Measurements from ENCODE around the gene DCC. TPM values are rescaled to one million over a fixed set of nuclear protein-coding genes. Genes with fewer than 3 reads are reported as not detected.

The DCC gene
- polyA plus RNA-seq, 1 donor, result 0.58 TPM

DNA sequence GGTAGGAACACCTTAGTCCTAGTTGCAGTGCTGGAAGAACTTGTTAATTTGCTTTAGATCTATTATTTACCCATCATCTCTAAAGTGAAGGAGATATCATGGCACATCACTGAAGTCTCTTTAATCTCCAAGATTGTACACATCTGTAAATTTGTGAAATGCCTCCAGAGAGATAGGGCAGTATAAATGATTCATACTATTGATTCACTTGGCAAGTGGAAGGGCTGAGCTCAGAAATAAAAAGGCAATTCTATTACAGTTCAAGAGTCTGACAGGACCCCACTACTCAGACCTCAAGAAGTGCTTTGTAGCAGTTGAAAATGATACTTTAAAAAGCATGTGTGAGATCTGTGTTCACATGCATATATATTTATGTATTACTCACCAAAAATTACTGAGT, 489.3 kb downstream of the DCC start:
- DNase-seq, result no peak
- Histone ChIP-seq H3K27ac (ENCODE audit: low read length) (no peak overlapping the region), H3K9me3 (ENCODE audit: control insufficient read depth, low read depth, low read length) (no peaks in the 10 kb centered on the region), H3K4me3 (ENCODE audit: low read length) (no peak overlapping the region), H3K36me3 (ENCODE audit: control insufficient read depth, insufficient read depth, low read length) (no peaks in the 10 kb centered on the region), H3K4me1 (ENCODE audit: control insufficient read depth, insufficient read depth, low read length) (no peaks in the 10 kb centered on the region), H3K27me3 (ENCODE audit: control insufficient read depth, insufficient read depth, low read length) (no peaks in the 10 kb centered on the region)

DNA sequence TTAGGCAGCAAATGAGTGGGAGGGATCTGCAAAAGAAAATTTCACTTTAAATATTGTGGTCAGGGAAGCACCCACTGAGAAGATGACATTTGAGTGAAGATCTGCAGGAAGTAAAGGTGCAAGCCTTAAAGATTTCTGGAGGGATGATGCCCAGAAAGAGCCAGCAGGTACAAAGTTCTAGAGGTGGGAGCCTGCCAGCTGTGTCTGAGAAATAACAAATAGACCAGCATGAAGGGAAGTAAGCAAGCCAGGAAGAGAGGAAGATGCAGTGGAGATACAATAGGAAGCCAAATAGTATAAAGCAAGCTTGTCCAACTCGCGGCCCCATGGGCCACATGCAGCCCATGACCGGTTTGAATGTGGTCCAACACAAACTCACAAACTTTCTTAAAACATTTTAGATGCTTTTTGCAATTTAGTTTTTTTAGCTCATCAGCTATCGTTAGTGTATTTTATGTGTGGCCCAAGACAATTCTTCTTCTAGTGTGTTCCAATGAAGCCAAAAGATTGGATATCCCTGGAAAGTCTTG, 489.9 kb downstream of the DCC start:
- no peak for DNase-seq
- WGBS (ENCODE audit: insufficient coverage, low lambda C conversion rate), result no CpG with 5 or more reads among the region's 4 CpGs
- H3K4me1 ChIP-seq (ENCODE audit: control insufficient read depth, insufficient read depth, low read length), result no peaks in the 10 kb centered on the region
- H3K4me3 ChIP-seq (ENCODE audit: low read length), result no peak overlapping the region
- H3K27me3 ChIP-seq (ENCODE audit: control insufficient read depth, insufficient read depth, low read length), result no peaks in the 10 kb centered on the region
- no peaks in the 10 kb centered on the region for H3K36me3 ChIP-seq (ENCODE audit: control insufficient read depth, insufficient read depth, low read length)
- H3K27ac ChIP-seq (ENCODE audit: low read length), result no peak overlapping the region
- H3K9me3 ChIP-seq (ENCODE audit: control insufficient read depth, low read depth, low read length), result no peaks in the 10 kb centered on the region

DNA sequence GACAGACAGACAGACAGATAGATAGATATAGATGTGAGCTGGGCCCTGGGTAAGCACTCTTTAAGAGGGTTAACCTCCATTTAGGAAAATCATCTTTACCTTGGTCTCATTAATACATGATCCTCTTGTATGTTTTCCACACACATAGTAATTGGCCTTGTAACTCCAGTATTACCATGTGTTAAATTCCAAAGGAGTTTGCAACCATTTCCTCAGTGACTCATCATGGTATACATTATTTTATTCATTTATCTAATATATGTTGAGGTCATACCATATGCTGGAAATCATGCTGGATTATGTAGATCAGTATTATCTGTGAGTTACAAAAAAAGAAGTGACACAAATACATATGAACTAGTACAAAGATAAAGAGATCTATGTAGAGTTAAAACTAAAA, 504.3 kb downstream of the DCC start:
- H3K36me3 ChIP-seq (ENCODE audit: control insufficient read depth, insufficient read depth, low read length), result no peaks in the 10 kb centered on the region
- H3K4me1 ChIP-seq (ENCODE audit: control insufficient read depth, insufficient read depth, low read length), result no peaks in the 10 kb centered on the region
- DNase-seq, result no peak
- no peaks in the 10 kb centered on the region for H3K9me3 ChIP-seq (ENCODE audit: control insufficient read depth, low read depth, low read length)
- no peaks in the 10 kb centered on the region for H3K27me3 ChIP-seq (ENCODE audit: control insufficient read depth, insufficient read depth, low read length)
- no peak overlapping the region for H3K4me3 ChIP-seq (ENCODE audit: low read length)
- no peak overlapping the region for H3K27ac ChIP-seq (ENCODE audit: low read length)

- no peak for DNase-seq
- Histone ChIP-seq H3K9me3 (ENCODE audit: control insufficient read depth, low read depth, low read length) (no peaks in the 10 kb centered on the region), H3K4me1 (ENCODE audit: control insufficient read depth, insufficient read depth, low read length) (no peaks in the 10 kb centered on the region), H3K27me3 (ENCODE audit: control insufficient read depth, insufficient read depth, low read length) (no peaks in the 10 kb centered on the region), H3K27ac (ENCODE audit: low read length) (no peak overlapping the region), H3K36me3 (ENCODE audit: control insufficient read depth, insufficient read depth, low read length) (no peaks in the 10 kb centered on the region), H3K4me3 (ENCODE audit: low read length) (no peak overlapping the region)
- WGBS (ENCODE audit: insufficient coverage, low lambda C conversion rate), result no CpG with 5 or more reads among the region's 2 CpGs
Measured at GRCh38 chr18:52845036-52845435, 505.0 kb downstream of the DCC start.

DNA sequence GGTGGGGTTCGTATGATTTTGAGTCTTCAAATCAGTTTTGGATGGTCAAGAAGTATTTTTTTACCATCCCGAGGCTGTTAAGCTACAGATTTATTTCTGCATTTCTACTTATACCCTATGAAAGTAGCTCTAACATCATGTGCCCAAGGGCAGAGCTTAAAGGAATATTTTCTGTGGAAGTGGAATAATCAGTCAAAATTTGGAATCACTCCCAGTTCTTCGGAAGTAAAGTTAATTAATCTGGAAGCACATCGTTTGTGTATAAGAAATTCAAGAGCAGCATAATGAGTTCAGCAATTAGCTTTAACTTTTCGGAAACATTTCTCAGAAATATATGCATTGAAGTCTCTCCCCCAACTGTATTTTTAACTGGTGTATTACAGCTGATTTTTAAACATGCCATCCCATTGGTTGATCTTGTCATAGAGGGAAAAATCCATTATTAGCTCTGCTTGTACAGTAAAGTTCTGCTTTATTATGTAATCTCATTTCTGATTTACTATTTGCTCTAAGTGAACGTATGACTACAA, 510.1 kb downstream of the DCC start:
- H3K9me3 ChIP-seq (ENCODE audit: control insufficient read depth, low read depth, low read length), result no peaks in the 10 kb centered on the region
- no peak for DNase-seq
- WGBS (ENCODE audit: insufficient coverage, low lambda C conversion rate), result 81% methylated on average over 2 of the region's 6 CpGs
- H3K4me1 ChIP-seq (ENCODE audit: control insufficient read depth, insufficient read depth, low read length), result no peaks in the 10 kb centered on the region
- H3K36me3 ChIP-seq (ENCODE audit: control insufficient read depth, insufficient read depth, low read length), result no peaks in the 10 kb centered on the region
- H3K27ac ChIP-seq (ENCODE audit: low read length), result no peak overlapping the region
- H3K27me3 ChIP-seq (ENCODE audit: control insufficient read depth, insufficient read depth, low read length), result no peaks in the 10 kb centered on the region
- H3K4me3 ChIP-seq (ENCODE audit: low read length), result no peak overlapping the region

- Histone ChIP-seq H3K27me3 (ENCODE audit: control insufficient read depth, insufficient read depth, low read length) (no peaks in the 10 kb centered on the region), H3K27ac (ENCODE audit: low read length) (no peak overlapping the region), H3K36me3 (ENCODE audit: control insufficient read depth, insufficient read depth, low read length) (no peaks in the 10 kb centered on the region), H3K9me3 (ENCODE audit: control insufficient read depth, low read depth, low read length) (no peaks in the 10 kb centered on the region), H3K4me1 (ENCODE audit: control insufficient read depth, insufficient read depth, low read length) (no peaks in the 10 kb centered on the region), H3K4me3 (ENCODE audit: low read length) (no peak overlapping the region)
- WGBS (ENCODE audit: insufficient coverage, low lambda C conversion rate), result no CpG with 5 or more reads among the region's 3 CpGs
- no peak for DNase-seq
Measured at GRCh38 chr18:52861558-52861957, 521.6 kb downstream of the DCC start.

- peaks cover 2% of the 10 kb centered on the region for H3K9me3 ChIP-seq (ENCODE audit: control insufficient read depth, low read depth, low read length)
- no peak overlapping the region for H3K4me3 ChIP-seq (ENCODE audit: low read length)
- H3K36me3 ChIP-seq (ENCODE audit: control insufficient read depth, insufficient read depth, low read length), result no peaks in the 10 kb centered on the region
- peak in 1 of 2 donors; percentile 13 for DNase-seq
- no CpG with 5 or more reads among the region's 9 CpGs for WGBS (ENCODE audit: insufficient coverage, low lambda C conversion rate)
- no peaks in the 10 kb centered on the region for H3K27me3 ChIP-seq (ENCODE audit: control insufficient read depth, insufficient read depth, low read length)
- no peaks in the 10 kb centered on the region for H3K4me1 ChIP-seq (ENCODE audit: control insufficient read depth, insufficient read depth, low read length)
- no peak overlapping the region for H3K27ac ChIP-seq (ENCODE audit: low read length)
Measured at GRCh38 chr18:52869349-52869923, 529.4 kb downstream of the DCC start.

DNA sequence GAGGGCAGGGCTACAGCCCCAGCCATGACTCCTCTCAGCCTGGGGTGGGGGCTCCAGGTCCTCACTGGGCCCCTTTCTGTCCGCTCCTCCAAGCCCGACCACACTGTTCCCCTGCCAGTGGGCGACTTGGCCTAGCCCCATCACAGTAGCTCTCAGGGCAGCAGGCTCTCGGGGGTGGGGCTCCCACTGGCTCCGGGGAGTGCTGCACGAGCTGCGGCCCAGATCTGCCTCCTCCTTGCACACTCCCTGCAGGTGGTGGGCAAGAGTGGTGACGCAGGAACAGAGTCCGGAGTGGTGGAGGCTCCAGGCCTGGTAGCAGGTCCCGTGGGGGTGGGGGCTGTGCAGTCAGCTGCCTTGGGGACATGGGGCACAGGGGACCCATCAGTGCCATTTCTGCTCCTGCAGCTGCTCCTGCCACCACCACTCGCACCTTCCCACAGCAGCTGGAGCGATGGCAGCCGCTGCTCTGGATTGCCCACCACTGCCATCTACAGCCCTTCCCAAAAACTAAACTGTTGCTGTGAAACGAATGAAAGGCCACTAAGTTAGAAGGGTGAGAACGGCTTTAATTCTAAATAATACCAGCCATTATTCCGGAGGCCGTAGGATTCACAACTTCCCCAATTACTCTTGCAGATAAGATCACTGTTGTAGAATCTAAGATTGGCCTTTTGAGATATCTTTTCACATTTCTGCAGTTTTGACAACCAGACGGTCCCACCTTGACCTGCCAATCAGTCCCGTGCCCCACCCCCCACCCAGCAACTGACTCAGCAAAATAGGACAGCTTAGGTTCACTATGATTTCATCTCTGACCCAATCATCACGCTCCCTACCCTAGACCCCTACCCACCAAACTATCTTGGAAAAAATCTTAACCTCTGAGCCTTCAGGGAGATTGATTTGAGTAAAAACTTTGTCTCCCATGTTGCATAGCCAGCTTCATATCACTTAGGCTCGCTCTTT, 530.2 kb downstream of the DCC start:
- 73% methylated on average over 3 of the region's 21 CpGs for WGBS (ENCODE audit: insufficient coverage, low lambda C conversion rate)
- Histone ChIP-seq H3K4me1 (ENCODE audit: control insufficient read depth, insufficient read depth, low read length) (no peaks in the 10 kb centered on the region), H3K27ac (ENCODE audit: low read length) (no peak overlapping the region), H3K4me3 (ENCODE audit: low read length) (no peak overlapping the region), H3K9me3 (ENCODE audit: control insufficient read depth, low read depth, low read length) (peaks cover 2% of the 10 kb centered on the region), H3K36me3 (ENCODE audit: control insufficient read depth, insufficient read depth, low read length) (no peaks in the 10 kb centered on the region), H3K27me3 (ENCODE audit: control insufficient read depth, insufficient read depth, low read length) (no peaks in the 10 kb centered on the region)
- peak in 1 of 2 donors; percentile 13 for DNase-seq

DNA sequence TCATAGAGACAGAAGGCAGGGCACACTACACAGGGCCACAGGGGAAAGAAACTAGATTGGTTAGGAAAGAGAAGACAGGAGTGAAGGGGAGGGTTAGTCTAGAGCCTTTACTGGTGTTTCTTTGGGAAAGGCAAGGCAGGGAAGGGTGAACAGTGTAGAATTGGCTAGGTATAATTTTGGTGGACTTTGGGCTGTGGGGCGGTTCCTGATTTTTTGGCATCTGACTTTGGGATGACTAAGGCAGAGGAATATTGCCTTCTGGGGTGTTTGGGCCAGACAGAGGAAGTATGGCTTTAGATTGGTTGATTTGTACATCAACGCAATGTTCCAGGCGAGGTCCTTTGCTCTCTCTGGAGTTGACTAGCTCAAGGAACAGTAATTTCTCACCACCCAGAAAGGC, 534.8 kb downstream of the DCC start:
- no CpG with 5 or more reads among the region's 3 CpGs for WGBS (ENCODE audit: insufficient coverage, low lambda C conversion rate)
- H3K27ac ChIP-seq (ENCODE audit: low read length), result no peak overlapping the region
- no peak overlapping the region for H3K4me3 ChIP-seq (ENCODE audit: low read length)
- H3K4me1 ChIP-seq (ENCODE audit: control insufficient read depth, insufficient read depth, low read length), result no peaks in the 10 kb centered on the region
- peaks cover 2% of the 10 kb centered on the region for H3K9me3 ChIP-seq (ENCODE audit: control insufficient read depth, low read depth, low read length)
- no peaks in the 10 kb centered on the region for H3K27me3 ChIP-seq (ENCODE audit: control insufficient read depth, insufficient read depth, low read length)
- no peak for DNase-seq
- no peaks in the 10 kb centered on the region for H3K36me3 ChIP-seq (ENCODE audit: control insufficient read depth, insufficient read depth, low read length)

DNA sequence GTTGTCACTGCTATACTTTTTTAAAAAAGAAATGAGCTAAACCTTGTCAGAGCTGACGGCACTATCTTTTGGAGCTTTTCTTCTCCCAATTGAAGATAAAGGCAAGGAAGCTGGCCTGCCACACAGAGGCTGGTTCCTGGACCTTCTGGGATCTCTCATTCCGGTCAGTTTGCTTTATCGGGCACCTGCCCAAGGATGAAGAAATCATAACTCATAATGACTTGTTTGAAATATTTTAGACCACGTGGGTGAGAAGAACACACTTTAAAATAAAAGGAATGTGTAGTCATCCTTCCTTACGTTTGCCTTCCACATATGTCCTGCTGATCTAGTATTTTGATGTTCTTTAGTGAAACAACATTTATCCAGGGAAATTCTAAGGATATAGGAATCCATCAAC, 535.7 kb downstream of the DCC start:
- Histone ChIP-seq H3K4me1 (ENCODE audit: control insufficient read depth, insufficient read depth, low read length) (no peaks in the 10 kb centered on the region), H3K27me3 (ENCODE audit: control insufficient read depth, insufficient read depth, low read length) (no peaks in the 10 kb centered on the region), H3K4me3 (ENCODE audit: low read length) (no peak overlapping the region), H3K9me3 (ENCODE audit: control insufficient read depth, low read depth, low read length) (no peaks in the 10 kb centered on the region), H3K36me3 (ENCODE audit: control insufficient read depth, insufficient read depth, low read length) (no peaks in the 10 kb centered on the region), H3K27ac (ENCODE audit: low read length) (no peak overlapping the region)
- WGBS (ENCODE audit: insufficient coverage, low lambda C conversion rate), result 57% methylated on average over 1 of the region's 5 CpGs
- no peak for DNase-seq
